ENCODE measurements around the gene C3orf33.

C3orf33 gene

GRCh38 chr3:155790272-155790925 is 15.7 kb downstream of the C3orf33 start:
- in situ Hi-C loops (cut with HindIII; ENCODE audit: low sequenced_read_pairs) = no loop called here

- in situ Hi-C loops (cut with HindIII; ENCODE audit: low sequenced_read_pairs) = no loop called here
These were observed 20.3 kb downstream of the C3orf33 start for GRCh38 chr3:155785662-155786295.

GRCh38 chr3:155782390-155782953 is 23.6 kb downstream of the C3orf33 start:
- in situ Hi-C loops (cut with HindIII; ENCODE audit: low sequenced_read_pairs) = no loop called here

- in situ Hi-C loops (cut with HindIII; ENCODE audit: low sequenced_read_pairs) = no loop called here
These were observed 25.8 kb downstream of the C3orf33 start for GRCh38 chr3:155780291-155780690.

GRCh38 chr3:155778462-155778861 is 27.6 kb downstream of the C3orf33 start:
- in situ Hi-C loops (cut with HindIII; ENCODE audit: low sequenced_read_pairs) = no loop called here

- in situ Hi-C loops (cut with HindIII; ENCODE audit: low sequenced_read_pairs) = no loop called here
These were observed 33.3 kb downstream of the C3orf33 start for GRCh38 chr3:155772801-155773200.

GRCh38 chr3:155771126-155771525 is 35.0 kb downstream of the C3orf33 start:
- in situ Hi-C loops (cut with HindIII; ENCODE audit: low sequenced_read_pairs) = no loop called here

- in situ Hi-C loops (cut with HindIII; ENCODE audit: low sequenced_read_pairs) = no loop called here
These were observed 39.9 kb downstream of the C3orf33 start for GRCh38 chr3:155766206-155766605.

- in situ Hi-C loops (cut with HindIII; ENCODE audit: low sequenced_read_pairs) = no loop called here
These were observed 42.1 kb downstream of the C3orf33 start for GRCh38 chr3:155763870-155764463.

GRCh38 chr3:155760653-155761052 is 45.4 kb downstream of the C3orf33 start:
- in situ Hi-C loops (cut with HindIII; ENCODE audit: low sequenced_read_pairs) = no loop called here

GRCh38 chr3:155757577-155757976 is 48.5 kb downstream of the C3orf33 start:
- in situ Hi-C loops (cut with HindIII; ENCODE audit: low sequenced_read_pairs) = no loop called here

GRCh38 chr3:155753038-155753639 is 52.9 kb downstream of the C3orf33 start:
- in situ Hi-C loops (cut with HindIII; ENCODE audit: low sequenced_read_pairs) = no loop called here

GRCh38 chr3:155748611-155749365 is 57.3 kb downstream of the C3orf33 start:
- in situ Hi-C loops (cut with HindIII; ENCODE audit: low sequenced_read_pairs) = no loop called here

- in situ Hi-C loops (cut with HindIII; ENCODE audit: low sequenced_read_pairs) = no loop called here
These were observed 58.2 kb downstream of the C3orf33 start for GRCh38 chr3:155747946-155748290.

GRCh38 chr3:155747286-155747945 is 58.7 kb downstream of the C3orf33 start:
- in situ Hi-C loops (cut with HindIII; ENCODE audit: low sequenced_read_pairs) = no loop called here

GRCh38 chr3:155746703-155747102 is 59.4 kb downstream of the C3orf33 start:
- in situ Hi-C loops (cut with HindIII; ENCODE audit: low sequenced_read_pairs) = no loop called here

- in situ Hi-C loops (cut with HindIII; ENCODE audit: low sequenced_read_pairs) = no loop called here
These were observed 60.1 kb downstream of the C3orf33 start for GRCh38 chr3:155745795-155746550.

- in situ Hi-C loops (cut with HindIII; ENCODE audit: low sequenced_read_pairs) = no loop called here
These were observed 61.3 kb downstream of the C3orf33 start, which contains the start of gene PLCH1 for GRCh38 chr3:155744626-155745324. TSS of gene PLCH1 (minus strand) at chr3:155745071. CDS start at chr3:155704224, 40,847 bp downstream.

All from DLD1 (cell line).